Right lobe of liver (tissue), 4 donors: Measurements from ENCODE around the gene GUK1.

Experiments
- CTCF ChIP-seq, 4 donors: fragments of 200-600 bp in 3 of 4; fragments of 450-650 bp in 1 of 4; IDR thresholded peaks; one replicate each; pipeline versions ENCODE4 v1.5.1 to v1.8.0; 2016 to 2022; ENCODE audit warnings: antibody characterized with exemption in 4 of 4, mild to moderate bottlenecking in 2 of 4
- POLR2A ChIP-seq: fragments of 450-650 bp; IDR thresholded peaks from one replicate; pipeline ENCODE4 v1.6.1; 2017; ENCODE audit warnings: antibody characterized with exemption, mild to moderate bottlenecking
- donor health status: DM: no; HTN: no; CAD: no.
- donor health status: DM: no; HTN: no; CAD: no.
- donor health status: DM: no; HTN: yes; CAD: no.

- TF ChIP-seq CTCF (IDR thresholded peaks at IDR 0.05) = no peak
- no peak for TF ChIP-seq POLR2A
These were observed 4.9 kb downstream of the GUK1 start for GRCh38 chr1:228144993-228145343.
